ENCODE measurements around the gene SETD7. TPM values are rescaled to one million over a fixed set of nuclear protein-coding genes. Genes with fewer than 3 reads are reported as not detected.

The SETD7 gene
- total RNA-seq, 1 experiment from 2014 or later = 41.6 TPM

GRCh38 chr4:139599076-139599475 is 43.1 kb upstream of the SETD7 start:
- RAD21 ChIA-PET (ENCODE audit: low non-redundant PET in 1 of 2, low total read pairs in 2 of 2, uncharacterized antibody in 2 of 2, unreplicated experiment in 2 of 2) = no interaction called here
- no peak for TF ChIP-seq TCF7L2 (IDR thresholded peaks at IDR 0.05; ENCODE audit: borderline replicate concordance, extremely low read depth, insufficient read depth, insufficient read length)
- no peak for TF ChIP-seq RAD21 (IDR thresholded peaks at IDR 0.05; ENCODE audit: low read depth)
- no peak for TF ChIP-seq POLR2AphosphoS5 (IDR thresholded peaks at IDR 0.05; ENCODE audit: low read depth, low read length)
- TF ChIP-seq CEBPB (IDR thresholded peaks at IDR 0.05; ENCODE audit: low read depth) = no peak
- TF ChIP-seq ZFX (IDR thresholded peaks at IDR 0.05) = no peak
- no peak for TF ChIP-seq ZNF274 (IDR thresholded peaks at IDR 0.05; ENCODE audit: low read depth, low read length)
- no peak for TF ChIP-seq JUND (IDR thresholded peaks at IDR 0.05)
- no peak for TF ChIP-seq EGR1 (IDR thresholded peaks at IDR 0.05; ENCODE audit: low read depth)
- TF ChIP-seq YY1 (IDR thresholded peaks at IDR 0.05; ENCODE audit: extremely low read depth, insufficient replicate concordance, low read depth, low read length) = no peak
- no peak for TF ChIP-seq SP1 (IDR thresholded peaks at IDR 0.05; ENCODE audit: low read depth)
- TF ChIP-seq CBX3 (IDR thresholded peaks at IDR 0.05; ENCODE audit: low read depth) = no peak
- TF ChIP-seq EZH2phosphoT487 (IDR thresholded peaks at IDR 0.05; ENCODE audit: borderline replicate concordance) = no peak
- H3K9ac ChIP-seq (ENCODE audit: low read length) = no peak overlapping the region
- intact Hi-C loops (cut with micrococcal nuclease) = no loop called here
- H3K36me3 ChIP-seq (ENCODE audit: control insufficient read depth in 1 of 2, insufficient read depth in 2 of 2, low read length in 2 of 2) = no peaks in the 10 kb centered on the region
- H3K4me1 ChIP-seq (ENCODE audit: control insufficient read depth in 1 of 2, insufficient read depth in 2 of 2, low read length in 2 of 2) = peaks cover 0 to 10% of the 10 kb centered on the region in 2 experiments; a peak in 1 of 4 replicates
- no peaks in the 10 kb centered on the region for H3K9me3 ChIP-seq (ENCODE audit: control insufficient read depth in 1 of 2, insufficient read depth in 1 of 2, low read depth in 1 of 2, low read length in 2 of 2)
- BruUV-seq (replicated peaks) = no TSS peak
- ATAC-seq (no peak), DNase-seq (ENCODE audit: low read depth, low spot score) (no peak)
- no peaks in the 10 kb centered on the region for H3K79me2 ChIP-seq (ENCODE audit: insufficient read depth, low read length)
- POLR2A ChIA-PET = no interaction called here
- no peaks in the 10 kb centered on the region for H3K9me2 ChIP-seq (ENCODE audit: insufficient read depth)
- no peak overlapping the region for H3K4me2 ChIP-seq (ENCODE audit: low read length)
- no peaks in the 10 kb centered on the region for H4K20me1 ChIP-seq (ENCODE audit: insufficient read depth)
- H3K27me3 ChIP-seq (ENCODE audit: insufficient read depth, low read length) = no peaks in the 10 kb centered on the region
- H2AFZ ChIP-seq (ENCODE audit: low read depth, low read length, poor library complexity, severe bottlenecking) = no peak overlapping the region
- H3K4me3 ChIP-seq (replicated peaks in 1 of 2; ENCODE audit: low read depth in 1 of 2, low read length in 2 of 2) = no peak overlapping the region
- CTCF ChIA-PET = no interaction called here
- H3K27ac ChIP-seq (ENCODE audit: low read depth, low read length) = no peak overlapping the region

DNA sequence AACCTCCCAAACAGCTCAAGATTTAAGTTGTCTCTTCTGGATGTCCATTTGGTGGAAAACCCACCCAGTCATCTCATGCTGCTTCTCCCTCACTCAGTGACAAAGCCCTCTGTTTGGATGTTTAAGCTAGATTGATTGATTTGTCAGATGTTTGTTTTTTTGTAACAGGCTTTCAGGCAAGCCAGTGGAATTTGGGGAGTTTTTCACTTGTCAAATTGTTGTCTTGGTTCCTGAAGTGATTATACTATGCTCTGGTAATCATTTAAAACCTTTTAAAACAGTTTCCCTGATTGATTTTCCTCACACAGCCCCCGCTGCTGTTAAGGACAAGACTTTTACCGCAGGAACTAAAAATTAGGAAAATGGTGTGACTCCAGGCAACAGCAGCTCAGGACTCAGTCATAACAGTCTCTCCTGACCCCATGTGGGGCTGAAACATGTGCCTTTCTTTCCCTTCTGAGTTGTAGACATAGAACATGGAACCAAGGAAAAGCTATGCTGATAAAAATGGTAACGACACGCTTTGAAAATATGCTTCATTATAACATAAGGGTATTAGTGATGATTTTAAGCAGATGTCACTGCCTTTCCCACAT is 40.8 kb upstream of the SETD7 start:
- ChIA-PET POLR2A (no interaction called here), CTCF (no interaction called here), RAD21 (ENCODE audit: low non-redundant PET in 1 of 2, low total read pairs in 2 of 2, uncharacterized antibody in 2 of 2, unreplicated experiment in 2 of 2) (no interaction called here)
- H3K4me3 ChIP-seq (replicated peaks in 1 of 2; ENCODE audit: low read depth in 1 of 2, low read length in 2 of 2) = no peak overlapping the region
- H3K9me2 ChIP-seq (ENCODE audit: insufficient read depth) = no peaks in the 10 kb centered on the region
- ATAC-seq = no peak
- BruUV-seq (replicated peaks) = no TSS peak
- H3K27me3 ChIP-seq (ENCODE audit: insufficient read depth, low read length) = peaks cover 3% of the 10 kb centered on the region; the same call in 1 of the 2 replicates
- H3K4me2 ChIP-seq (ENCODE audit: low read length) = no peak overlapping the region
- no peaks in the 10 kb centered on the region for H3K79me2 ChIP-seq (ENCODE audit: insufficient read depth, low read length)
- H3K9me3 ChIP-seq (ENCODE audit: control insufficient read depth in 1 of 2, insufficient read depth in 1 of 2, low read depth in 1 of 2, low read length in 2 of 2) = no peaks in the 10 kb centered on the region
- H2AFZ ChIP-seq (ENCODE audit: low read depth, low read length, poor library complexity, severe bottlenecking) = no peak overlapping the region
- H3K9ac ChIP-seq (ENCODE audit: low read length) = no peak overlapping the region
- H3K4me1 ChIP-seq (ENCODE audit: control insufficient read depth in 1 of 2, insufficient read depth in 2 of 2, low read length in 2 of 2) = peaks cover 0 to 10% of the 10 kb centered on the region in 2 experiments; a peak in 1 of 4 replicates
- DNase-seq (ENCODE audit: low read depth, low spot score) = no peak
- H3K27ac ChIP-seq (ENCODE audit: low read depth, low read length) = no peak overlapping the region
- H4K20me1 ChIP-seq (ENCODE audit: insufficient read depth) = no peaks in the 10 kb centered on the region
- no peaks in the 10 kb centered on the region for H3K36me3 ChIP-seq (ENCODE audit: control insufficient read depth in 1 of 2, insufficient read depth in 2 of 2, low read length in 2 of 2)
- intact Hi-C loops (cut with micrococcal nuclease) = no loop called here
- TF ChIP-seq ZFX (IDR thresholded peaks at IDR 0.05) (no peak), ELF1 (IDR thresholded peaks at IDR 0.05; ENCODE audit: borderline replicate concordance, low read depth) (no peak), CEBPB (IDR thresholded peaks at IDR 0.05; ENCODE audit: low read depth) (no peak), SIN3A (IDR thresholded peaks at IDR 0.05; ENCODE audit: low read depth) (no peak), FOSL1 (IDR thresholded peaks at IDR 0.05; ENCODE audit: low read depth) (no peak), POLR2A (IDR thresholded peaks at IDR 0.05; ENCODE audit: borderline replicate concordance, extremely low read depth, insufficient read depth, insufficient read length) (no peak), SP1 (IDR thresholded peaks at IDR 0.05; ENCODE audit: low read depth) (no peak)
- TF ChIP-seq, protein P1, sequence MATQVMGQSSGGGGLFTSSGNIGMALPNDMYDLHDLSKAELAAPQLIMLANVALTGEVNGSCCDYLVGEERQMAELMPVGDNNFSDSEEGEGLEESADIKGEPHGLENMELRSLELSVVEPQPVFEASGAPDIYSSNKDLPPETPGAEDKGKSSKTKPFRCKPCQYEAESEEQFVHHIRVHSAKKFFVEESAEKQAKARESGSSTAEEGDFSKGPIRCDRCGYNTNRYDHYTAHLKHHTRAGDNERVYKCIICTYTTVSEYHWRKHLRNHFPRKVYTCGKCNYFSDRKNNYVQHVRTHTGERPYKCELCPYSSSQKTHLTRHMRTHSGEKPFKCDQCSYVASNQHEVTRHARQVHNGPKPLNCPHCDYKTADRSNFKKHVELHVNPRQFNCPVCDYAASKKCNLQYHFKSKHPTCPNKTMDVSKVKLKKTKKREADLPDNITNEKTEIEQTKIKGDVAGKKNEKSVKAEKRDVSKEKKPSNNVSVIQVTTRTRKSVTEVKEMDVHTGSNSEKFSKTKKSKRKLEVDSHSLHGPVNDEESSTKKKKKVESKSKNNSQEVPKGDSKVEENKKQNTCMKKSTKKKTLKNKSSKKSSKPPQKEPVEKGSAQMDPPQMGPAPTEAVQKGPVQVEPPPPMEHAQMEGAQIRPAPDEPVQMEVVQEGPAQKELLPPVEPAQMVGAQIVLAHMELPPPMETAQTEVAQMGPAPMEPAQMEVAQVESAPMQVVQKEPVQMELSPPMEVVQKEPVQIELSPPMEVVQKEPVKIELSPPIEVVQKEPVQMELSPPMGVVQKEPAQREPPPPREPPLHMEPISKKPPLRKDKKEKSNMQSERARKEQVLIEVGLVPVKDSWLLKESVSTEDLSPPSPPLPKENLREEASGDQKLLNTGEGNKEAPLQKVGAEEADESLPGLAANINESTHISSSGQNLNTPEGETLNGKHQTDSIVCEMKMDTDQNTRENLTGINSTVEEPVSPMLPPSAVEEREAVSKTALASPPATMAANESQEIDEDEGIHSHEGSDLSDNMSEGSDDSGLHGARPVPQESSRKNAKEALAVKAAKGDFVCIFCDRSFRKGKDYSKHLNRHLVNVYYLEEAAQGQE (IDR thresholded peaks at IDR 0.05; ENCODE audit: low read depth) = no peak

Data from HCT116 (cell line).